ENCODE data around the gene TNFSF18.

GRCh38 chr1:173095632-173096031 is 44.9 kb upstream of the TNFSF18 start:
- no peak for TF ChIP-seq NFE2L2 (conservative IDR thresholded peaks at IDR 0.05; ENCODE audit: low read length)
- TF ChIP-seq, protein P1, sequence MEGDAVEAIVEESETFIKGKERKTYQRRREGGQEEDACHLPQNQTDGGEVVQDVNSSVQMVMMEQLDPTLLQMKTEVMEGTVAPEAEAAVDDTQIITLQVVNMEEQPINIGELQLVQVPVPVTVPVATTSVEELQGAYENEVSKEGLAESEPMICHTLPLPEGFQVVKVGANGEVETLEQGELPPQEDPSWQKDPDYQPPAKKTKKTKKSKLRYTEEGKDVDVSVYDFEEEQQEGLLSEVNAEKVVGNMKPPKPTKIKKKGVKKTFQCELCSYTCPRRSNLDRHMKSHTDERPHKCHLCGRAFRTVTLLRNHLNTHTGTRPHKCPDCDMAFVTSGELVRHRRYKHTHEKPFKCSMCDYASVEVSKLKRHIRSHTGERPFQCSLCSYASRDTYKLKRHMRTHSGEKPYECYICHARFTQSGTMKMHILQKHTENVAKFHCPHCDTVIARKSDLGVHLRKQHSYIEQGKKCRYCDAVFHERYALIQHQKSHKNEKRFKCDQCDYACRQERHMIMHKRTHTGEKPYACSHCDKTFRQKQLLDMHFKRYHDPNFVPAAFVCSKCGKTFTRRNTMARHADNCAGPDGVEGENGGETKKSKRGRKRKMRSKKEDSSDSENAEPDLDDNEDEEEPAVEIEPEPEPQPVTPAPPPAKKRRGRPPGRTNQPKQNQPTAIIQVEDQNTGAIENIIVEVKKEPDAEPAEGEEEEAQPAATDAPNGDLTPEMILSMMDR (IDR thresholded peaks at IDR 0.05), result no peak
- no peak for TF ChIP-seq POLR2A (IDR thresholded peaks at IDR 0.05; ENCODE audit: low read length)
- no peak for TF ChIP-seq RCOR1 (IDR thresholded peaks at IDR 0.05; ENCODE audit: low read depth, low read length)

Measured in A549 (cell line).